Ovary (tissue), 3 donors: ENCODE measurements around the gene CARM1.

Experiments
- POLR2A ChIP-seq: fragments of 450-650 bp; IDR thresholded peaks from one replicate; pipeline ENCODE4 v1.6.1; 2017; ENCODE audit warnings: antibody characterized with exemption, mild to moderate bottlenecking, moderate library complexity
- TF ChIP-seq, protein P1 (sequence below), 3 donors: fragments of 450-650 bp in 2 of 3; fragments of 200-600 bp in 1 of 3; IDR thresholded peaks; one replicate each; pipeline versions ENCODE4 v1.5.1 to v1.8.0; 2016 to 2022; ENCODE audit warnings: antibody characterized with exemption in 3 of 3, mild to moderate bottlenecking in 1 of 3
- donor health status: DM: no; HTN: no; CAD: no.

DNA sequence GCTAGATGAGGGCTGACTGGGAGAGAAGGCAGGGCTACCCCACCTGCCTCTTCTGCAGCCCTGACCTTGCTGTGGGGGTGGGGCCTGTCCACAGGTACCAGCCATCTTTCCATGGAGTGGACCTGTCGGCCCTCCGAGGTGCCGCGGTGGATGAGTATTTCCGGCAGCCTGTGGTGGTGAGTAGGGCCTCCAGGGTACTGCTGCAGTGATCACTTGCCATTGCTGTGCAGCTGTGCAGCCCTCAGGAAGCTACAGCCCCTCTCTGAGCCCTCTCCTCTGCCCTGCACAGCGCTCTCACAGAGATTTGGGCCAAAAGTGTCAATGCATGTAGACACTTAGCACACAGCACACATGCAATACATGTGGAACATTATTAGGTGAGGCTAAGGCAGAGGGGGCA lies 45.2 kb downstream of the CARM1 start:
- TF ChIP-seq, protein P1, sequence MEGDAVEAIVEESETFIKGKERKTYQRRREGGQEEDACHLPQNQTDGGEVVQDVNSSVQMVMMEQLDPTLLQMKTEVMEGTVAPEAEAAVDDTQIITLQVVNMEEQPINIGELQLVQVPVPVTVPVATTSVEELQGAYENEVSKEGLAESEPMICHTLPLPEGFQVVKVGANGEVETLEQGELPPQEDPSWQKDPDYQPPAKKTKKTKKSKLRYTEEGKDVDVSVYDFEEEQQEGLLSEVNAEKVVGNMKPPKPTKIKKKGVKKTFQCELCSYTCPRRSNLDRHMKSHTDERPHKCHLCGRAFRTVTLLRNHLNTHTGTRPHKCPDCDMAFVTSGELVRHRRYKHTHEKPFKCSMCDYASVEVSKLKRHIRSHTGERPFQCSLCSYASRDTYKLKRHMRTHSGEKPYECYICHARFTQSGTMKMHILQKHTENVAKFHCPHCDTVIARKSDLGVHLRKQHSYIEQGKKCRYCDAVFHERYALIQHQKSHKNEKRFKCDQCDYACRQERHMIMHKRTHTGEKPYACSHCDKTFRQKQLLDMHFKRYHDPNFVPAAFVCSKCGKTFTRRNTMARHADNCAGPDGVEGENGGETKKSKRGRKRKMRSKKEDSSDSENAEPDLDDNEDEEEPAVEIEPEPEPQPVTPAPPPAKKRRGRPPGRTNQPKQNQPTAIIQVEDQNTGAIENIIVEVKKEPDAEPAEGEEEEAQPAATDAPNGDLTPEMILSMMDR (IDR thresholded peaks at IDR 0.05), result no peak
- TF ChIP-seq POLR2A, result no peak
